Regular cardiac myocyte (primary cell): Measurements from ENCODE around the gene DPPA5. TPM values are rescaled to one million over a fixed set of nuclear protein-coding genes. Genes with fewer than 3 reads are reported as not detected.

Experiments
- total RNA-seq: library from RNA; depleted of rRNA; stranded (reverse); fragments of >200 nt; gene quantifications from 2 replicates; pipeline ENCODE4 v1.2.3, GENCODE V29; 2014

Gene DPPA5
- total RNA-seq, result not detected in 2 replicates

GRCh38 chr6:73353636-73354593 lies at the start of gene DPPA5:
TSS of gene DPPA5 (minus strand) at chr6:73354276. CDS start at chr6:73354225, 51 bp downstream.

GRCh38 chr6:73394577-73395354 lies 40.7 kb upstream of the DPPA5 start, which contains the start of gene DDX43:
TSS of gene DDX43 (plus strand) at chr6:73394828. CDS start at chr6:73394906, 78 bp downstream.

DNA sequence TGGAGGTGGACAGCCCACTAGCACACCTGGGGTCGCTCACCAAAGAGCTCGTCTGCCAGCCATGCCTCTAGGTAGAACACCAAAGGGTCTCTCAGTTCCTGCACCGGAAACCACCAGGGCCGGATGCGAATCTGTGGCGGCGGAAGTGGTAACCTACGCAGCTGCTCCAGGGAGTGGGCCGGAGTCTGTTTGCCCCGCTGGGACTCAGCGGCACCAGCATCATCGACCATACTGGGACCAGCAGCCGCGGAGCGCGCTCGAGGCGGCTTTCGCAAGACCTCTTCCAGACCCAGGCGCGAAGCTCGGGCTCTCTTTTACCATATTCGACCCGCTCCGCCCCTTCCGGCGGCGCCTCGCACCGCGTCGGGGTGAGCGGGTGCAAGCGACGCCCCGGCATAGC lies 15.5 kb upstream of the DPPA5 start, which contains the start of gene OOEP:
OOEP (minus strand) TSS at position 335 of the 400 bp plus-strand sequence; CDS start at position 230, 105 bp downstream.

GRCh38 chr6:73362358-73362757 lies 8.3 kb upstream of the DPPA5 start, which contains the start of gene KHDC3L:
TSS of gene KHDC3L (plus strand) at chr6:73362658. CDS start at chr6:73362730, 72 bp downstream.

Other genes starting within 250 kb of the DPPA5 start
- not detected in 2 replicates for gene KHDC1L, start 128.8 kb downstream of the DPPA5 start, total RNA-seq
- gene KHDC1, start 91.1 kb downstream of the DPPA5 start, total RNA-seq, result 2.3 and 5.6 TPM in 2 replicates
- not detected in 2 replicates for gene KHDC3L, start 8.4 kb upstream of the DPPA5 start, total RNA-seq
- not detected in 2 replicates for gene OOEP, start 15.6 kb upstream of the DPPA5 start, total RNA-seq
- 0.56 and 1.2 TPM in 2 replicates for gene DDX43, start 40.6 kb upstream of the DPPA5 start, total RNA-seq
- gene CGAS, start 98.0 kb upstream of the DPPA5 start, total RNA-seq, result 7.6 and 10.2 TPM in 2 replicates
- 24.8 and 34.7 TPM in 2 replicates for gene MTO1, start 107.5 kb upstream of the DPPA5 start, total RNA-seq
- gene EEF1A1, start 166.8 kb upstream of the DPPA5 start, total RNA-seq, result 20,609 and 36,365 TPM in 2 replicates